Measurements from ENCODE around the gene NXPH1. TPM values are rescaled to one million over a fixed set of nuclear protein-coding genes. Genes with fewer than 3 reads are reported as not detected.

NXPH1 gene
- total and polyA plus RNA-seq, 5 experiments from 2014 or later: not detected

GRCh38 chr7:8481752-8482446 is 48.5 kb downstream of the NXPH1 start:
- ATAC-seq (no peak), DNase-seq (no peak)
- peaks cover 0 to 18% (median 9%) of the 10 kb centered on the region in 9 donors for H3K9me3 Mint-ChIP-seq
- H3K36me3 Mint-ChIP-seq: no peaks in the 10 kb centered on the region
- no peak overlapping the region for H3K27ac Mint-ChIP-seq
- POLR2A ChIA-PET: no interaction called here
- peaks cover 0 to 3% (median 0%) of the 10 kb centered on the region in 5 donors for H3K27me3 Mint-ChIP-seq
- no peaks in the 10 kb centered on the region for H3K4me1 Mint-ChIP-seq
- no peak overlapping the region for H3K4me3 Mint-ChIP-seq

DNA sequence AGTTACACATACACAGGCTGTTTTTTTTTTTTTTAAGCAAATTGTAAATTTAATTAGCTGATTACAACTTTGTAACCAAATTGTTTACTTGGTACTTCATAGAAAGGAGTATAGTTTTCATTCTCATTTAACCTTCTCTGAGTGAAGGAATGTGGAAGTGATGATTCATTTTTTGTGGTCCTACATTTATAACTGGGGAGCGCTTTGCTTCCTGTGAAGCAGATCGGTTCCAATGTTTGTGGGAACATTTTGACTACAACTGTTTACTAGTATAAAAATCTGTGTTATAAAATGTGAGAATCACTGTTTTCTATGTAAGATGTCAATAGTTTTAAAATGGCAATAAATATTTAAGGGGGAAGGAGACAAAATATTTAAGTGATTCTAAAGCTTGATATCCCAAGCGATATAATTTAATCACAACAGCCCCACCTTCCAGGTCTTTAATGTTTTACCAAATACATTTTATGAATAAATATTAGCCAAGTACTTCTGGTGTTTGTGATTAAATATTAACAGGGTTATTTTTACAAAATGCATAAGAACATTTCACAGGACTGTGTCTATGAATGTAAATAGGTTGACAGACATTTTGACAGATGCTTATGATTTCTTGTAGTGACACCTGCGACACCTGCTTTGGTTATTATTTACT is 57.1 kb downstream of the NXPH1 start:
- no peak overlapping the region for H3K4me3 Mint-ChIP-seq
- POLR2A ChIA-PET: interaction anchor here (0.6 kb wide), 1 partner anchor 1831 kb away, joined by 3 read pairs; no protein-coding TSS in a partner anchor

GRCh38 chr7:8491106-8491505 is 57.7 kb downstream of the NXPH1 start:
- Mint-ChIP-seq H3K4me1 (no peaks in the 10 kb centered on the region), H3K4me3 (no peak overlapping the region), H3K36me3 (no peaks in the 10 kb centered on the region), H3K27ac (no peak overlapping the region), H3K27me3 (peaks cover 0 to 10% (median 0%) of the 10 kb centered on the region in 5 donors), H3K9me3 (peaks cover 0 to 5% (median 0%) of the 10 kb centered on the region in 9 donors)
- no peak for DNase-seq
- POLR2A ChIA-PET: no interaction called here
- ATAC-seq: no peak

More for the DNA sequence above, 57.1 kb downstream of the NXPH1 start:
- H3K27ac Mint-ChIP-seq: no peak overlapping the region
- no peaks in the 10 kb centered on the region for H3K4me1 Mint-ChIP-seq
- peaks cover 0 to 6% (median 0%) of the 10 kb centered on the region in 5 donors for H3K27me3 Mint-ChIP-seq
- DNase-seq (no peak), ATAC-seq (no peak)
- peaks cover 0 to 4% (median 0%) of the 10 kb centered on the region in 9 donors for H3K9me3 Mint-ChIP-seq
- no peaks in the 10 kb centered on the region for H3K36me3 Mint-ChIP-seq

DNA sequence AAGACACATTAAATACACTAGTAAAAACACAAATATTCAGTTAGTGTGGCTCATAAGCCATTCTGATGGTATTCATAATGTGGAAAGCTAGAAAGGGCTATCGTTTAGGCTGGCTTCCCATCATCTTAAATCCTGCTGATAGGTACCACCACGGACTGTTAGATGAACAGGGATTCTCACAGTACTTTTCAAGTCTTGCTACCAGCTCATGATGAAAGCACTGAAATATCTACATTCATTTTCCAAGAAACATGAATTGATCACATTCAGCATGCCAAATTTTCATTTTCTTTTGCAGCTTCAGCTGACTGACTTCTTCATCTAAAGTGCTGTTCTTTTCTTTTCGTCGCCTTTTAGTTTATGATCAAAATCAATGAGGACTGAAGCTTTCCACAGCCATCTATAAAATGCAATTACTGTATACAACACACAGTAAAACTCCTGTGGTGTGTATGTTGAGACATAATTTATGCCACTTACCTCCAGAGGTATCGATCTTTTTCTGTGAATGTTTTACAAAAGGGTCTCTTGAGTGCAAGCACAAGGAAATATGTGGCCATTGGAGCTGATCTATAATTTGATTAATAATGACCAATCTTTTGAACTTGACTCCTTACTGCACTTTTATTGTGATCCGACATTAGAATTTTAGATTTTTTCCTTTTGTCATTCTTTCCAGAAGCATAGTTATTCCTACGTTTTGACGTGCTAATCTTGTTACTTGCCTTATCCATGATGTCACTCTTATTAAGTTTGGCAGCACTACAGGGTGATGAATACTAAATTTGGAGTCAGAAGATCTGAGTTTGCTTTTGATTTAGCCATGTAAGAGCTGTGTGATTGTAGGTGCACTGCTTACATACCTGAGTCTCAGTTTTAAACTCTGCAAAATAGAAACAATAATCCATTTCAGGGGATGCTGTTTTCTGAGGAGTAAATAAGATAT is 58.4 kb downstream of the NXPH1 start:
- Mint-ChIP-seq H3K27me3 (peaks cover 0 to 10% (median 0%) of the 10 kb centered on the region in 5 donors), H3K36me3 (no peaks in the 10 kb centered on the region), H3K27ac (no peak overlapping the region), H3K4me3 (no peak overlapping the region), H3K9me3 (peaks cover 0 to 5% (median 0%) of the 10 kb centered on the region in 9 donors), H3K4me1 (no peaks in the 10 kb centered on the region)
- POLR2A ChIA-PET: no interaction called here
- DNase-seq (no peak), ATAC-seq (no peak)

- no peak for DNase-seq
- H3K27me3 Mint-ChIP-seq: peaks cover 0 to 15% (median 3%) of the 10 kb centered on the region in 5 donors
- POLR2A ChIA-PET: no interaction called here
- H3K4me1 Mint-ChIP-seq: no peaks in the 10 kb centered on the region
- no peak for ATAC-seq
- no peak overlapping the region for H3K4me3 Mint-ChIP-seq
- peaks cover 0 to 10% (median 0%) of the 10 kb centered on the region in 9 donors for H3K9me3 Mint-ChIP-seq
- no peak overlapping the region for H3K27ac Mint-ChIP-seq
- H3K36me3 Mint-ChIP-seq: no peaks in the 10 kb centered on the region
Observed at GRCh38 chr7:8499128-8499527, 65.7 kb downstream of the NXPH1 start.

- Mint-ChIP-seq H3K9me3 (peaks cover 0 to 10% (median under 1%) of the 10 kb centered on the region in 9 donors), H3K4me1 (no peaks in the 10 kb centered on the region), H3K4me3 (no peak overlapping the region), H3K27ac (peak overlapping the region in 1 of 10 donors; percentile 21), H3K27me3 (peaks cover 0 to 15% (median 3%) of the 10 kb centered on the region in 5 donors), H3K36me3 (no peaks in the 10 kb centered on the region)
- no peak for DNase-seq
- POLR2A ChIA-PET: no interaction called here
- no peak for ATAC-seq
Observed at GRCh38 chr7:8500286-8500685, 66.9 kb downstream of the NXPH1 start.

DNA sequence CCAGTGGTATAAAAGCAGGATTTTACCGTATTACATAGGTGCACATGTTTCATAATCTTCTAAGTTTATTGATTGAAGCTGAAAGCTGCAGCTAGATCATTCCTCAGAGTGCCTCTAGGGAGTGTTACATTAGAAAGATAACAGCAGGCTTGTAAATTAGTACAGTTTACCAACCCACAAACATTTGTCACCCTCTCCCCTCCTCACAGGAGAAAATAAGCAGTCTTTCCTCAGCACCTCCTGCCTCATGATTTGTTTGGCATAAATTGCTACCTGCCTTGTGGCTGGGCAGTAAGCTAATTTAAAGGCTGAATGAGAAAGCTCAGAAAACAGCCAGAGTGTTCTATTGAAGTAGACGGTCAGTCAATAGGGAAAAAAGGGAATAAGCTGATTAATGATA is 74.2 kb downstream of the NXPH1 start:
- no peak for DNase-seq
- Mint-ChIP-seq H3K4me1 (no peaks in the 10 kb centered on the region), H3K27me3 (peaks cover 3 to 10% (median 6%) of the 10 kb centered on the region in 5 donors), H3K9me3 (peaks cover 0 to 9% (median 0%) of the 10 kb centered on the region in 9 donors), H3K27ac (no peak overlapping the region), H3K4me3 (no peak overlapping the region), H3K36me3 (no peaks in the 10 kb centered on the region)
- POLR2A ChIA-PET: no interaction called here
- ATAC-seq: no peak

- H3K9me3 Mint-ChIP-seq: peaks cover 0 to 3% (median 0%) of the 10 kb centered on the region in 9 donors
- ATAC-seq (no peak), DNase-seq (no peak)
- no peaks in the 10 kb centered on the region for H3K4me1 Mint-ChIP-seq
- no peaks in the 10 kb centered on the region for H3K36me3 Mint-ChIP-seq
- POLR2A ChIA-PET: no interaction called here
- H3K27me3 Mint-ChIP-seq: peaks cover 3 to 10% (median 6%) of the 10 kb centered on the region in 5 donors
- no peak overlapping the region for H3K4me3 Mint-ChIP-seq
- no peak overlapping the region for H3K27ac Mint-ChIP-seq
Observed at GRCh38 chr7:8509621-8510020, 76.2 kb downstream of the NXPH1 start.

DNA sequence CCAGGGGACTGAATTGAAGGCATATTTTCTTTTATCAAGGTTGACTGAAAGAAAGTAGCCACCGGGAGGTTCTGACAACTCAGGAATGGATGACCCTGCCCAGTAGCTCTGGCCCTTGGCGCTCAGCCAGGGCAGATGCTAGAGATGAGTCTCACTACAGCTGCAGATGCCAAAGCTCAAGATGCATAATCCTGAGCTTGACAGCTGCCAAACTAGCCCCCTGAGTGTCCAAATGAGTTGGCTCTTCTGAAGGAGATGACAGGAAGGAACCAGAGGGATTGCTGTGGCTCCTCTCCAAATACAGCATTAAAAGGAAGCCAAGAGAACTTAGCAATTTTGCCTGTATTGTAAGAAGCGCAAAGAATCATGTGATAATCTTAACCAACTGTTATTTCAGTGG is 78.4 kb downstream of the NXPH1 start:
- no peak for DNase-seq
- no peak overlapping the region for H3K27ac Mint-ChIP-seq
- H3K36me3 Mint-ChIP-seq: no peaks in the 10 kb centered on the region
- POLR2A ChIA-PET: no interaction called here
- no peak for ATAC-seq
- peaks cover 0 to 2% (median 0%) of the 10 kb centered on the region in 9 donors for H3K9me3 Mint-ChIP-seq
- H3K4me3 Mint-ChIP-seq: no peak overlapping the region
- H3K4me1 Mint-ChIP-seq: no peaks in the 10 kb centered on the region
- peaks cover 0 to 5% (median 2%) of the 10 kb centered on the region in 5 donors for H3K27me3 Mint-ChIP-seq

- Mint-ChIP-seq H3K27ac (no peak overlapping the region), H3K4me1 (no peaks in the 10 kb centered on the region), H3K27me3 (no peaks in the 10 kb centered on the region), H3K9me3 (no peaks in the 10 kb centered on the region), H3K4me3 (no peak overlapping the region), H3K36me3 (no peaks in the 10 kb centered on the region)
- no peak for DNase-seq
- POLR2A ChIA-PET: no interaction called here
- ATAC-seq: no peak
Observed at GRCh38 chr7:8514781-8515519, 81.5 kb downstream of the NXPH1 start.

- ATAC-seq (no peak), DNase-seq (no peak)
- Mint-ChIP-seq H3K4me3 (no peak overlapping the region), H3K27me3 (peaks cover 0 to 1% (median 0%) of the 10 kb centered on the region in 5 donors), H3K36me3 (no peaks in the 10 kb centered on the region), H3K27ac (no peak overlapping the region), H3K4me1 (no peaks in the 10 kb centered on the region), H3K9me3 (no peaks in the 10 kb centered on the region)
- POLR2A ChIA-PET: no interaction called here
Observed at GRCh38 chr7:8515640-8516185, 82.3 kb downstream of the NXPH1 start.

DNA sequence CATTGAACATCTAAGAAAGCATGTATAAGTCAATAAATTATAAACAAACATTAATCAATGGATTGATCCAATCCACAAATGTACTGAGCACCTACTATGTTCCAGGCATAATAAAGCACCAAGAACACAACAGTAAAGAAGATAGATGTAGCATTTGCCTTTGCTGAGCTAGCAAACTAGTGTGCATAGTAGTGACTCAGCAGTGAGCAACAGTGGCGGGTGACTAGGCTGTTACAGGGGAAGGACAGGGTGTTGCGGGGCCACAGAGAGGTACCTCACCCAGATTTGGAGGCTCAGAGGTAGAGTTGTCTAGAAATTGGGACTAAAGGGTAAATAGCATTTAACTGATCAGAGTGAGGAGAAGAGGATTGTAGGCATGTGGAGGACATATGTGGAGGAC is 83.6 kb downstream of the NXPH1 start:
- no peak overlapping the region for H3K27ac Mint-ChIP-seq
- H3K4me3 Mint-ChIP-seq: no peak overlapping the region
- no peak for ATAC-seq
- peaks cover 0 to 11% (median 0%) of the 10 kb centered on the region in 5 donors for H3K27me3 Mint-ChIP-seq
- POLR2A ChIA-PET: no interaction called here
- no peaks in the 10 kb centered on the region for H3K36me3 Mint-ChIP-seq
- no peak for DNase-seq
- H3K9me3 Mint-ChIP-seq: peaks cover 0 to 2% (median 0%) of the 10 kb centered on the region in 9 donors
- no peaks in the 10 kb centered on the region for H3K4me1 Mint-ChIP-seq
